ENCODE results near the gene ARID3B. TPM values are rescaled to one million over a fixed set of nuclear protein-coding genes. Genes with fewer than 3 reads are reported as not detected.

The ARID3B gene, protein sequence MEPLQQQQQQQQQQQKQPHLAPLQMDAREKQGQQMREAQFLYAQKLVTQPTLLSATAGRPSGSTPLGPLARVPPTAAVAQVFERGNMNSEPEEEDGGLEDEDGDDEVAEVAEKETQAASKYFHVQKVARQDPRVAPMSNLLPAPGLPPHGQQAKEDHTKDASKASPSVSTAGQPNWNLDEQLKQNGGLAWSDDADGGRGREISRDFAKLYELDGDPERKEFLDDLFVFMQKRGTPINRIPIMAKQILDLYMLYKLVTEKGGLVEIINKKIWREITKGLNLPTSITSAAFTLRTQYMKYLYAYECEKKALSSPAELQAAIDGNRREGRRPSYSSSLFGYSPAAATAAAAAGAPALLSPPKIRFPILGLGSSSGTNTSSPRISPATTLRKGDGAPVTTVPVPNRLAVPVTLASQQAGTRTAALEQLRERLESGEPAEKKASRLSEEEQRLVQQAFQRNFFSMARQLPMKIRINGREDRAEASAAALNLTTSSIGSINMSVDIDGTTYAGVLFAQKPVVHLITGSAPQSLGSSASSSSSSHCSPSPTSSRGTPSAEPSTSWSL
- total RNA-seq, result 2.0 and 2.4 TPM in 2 replicates

DNA sequence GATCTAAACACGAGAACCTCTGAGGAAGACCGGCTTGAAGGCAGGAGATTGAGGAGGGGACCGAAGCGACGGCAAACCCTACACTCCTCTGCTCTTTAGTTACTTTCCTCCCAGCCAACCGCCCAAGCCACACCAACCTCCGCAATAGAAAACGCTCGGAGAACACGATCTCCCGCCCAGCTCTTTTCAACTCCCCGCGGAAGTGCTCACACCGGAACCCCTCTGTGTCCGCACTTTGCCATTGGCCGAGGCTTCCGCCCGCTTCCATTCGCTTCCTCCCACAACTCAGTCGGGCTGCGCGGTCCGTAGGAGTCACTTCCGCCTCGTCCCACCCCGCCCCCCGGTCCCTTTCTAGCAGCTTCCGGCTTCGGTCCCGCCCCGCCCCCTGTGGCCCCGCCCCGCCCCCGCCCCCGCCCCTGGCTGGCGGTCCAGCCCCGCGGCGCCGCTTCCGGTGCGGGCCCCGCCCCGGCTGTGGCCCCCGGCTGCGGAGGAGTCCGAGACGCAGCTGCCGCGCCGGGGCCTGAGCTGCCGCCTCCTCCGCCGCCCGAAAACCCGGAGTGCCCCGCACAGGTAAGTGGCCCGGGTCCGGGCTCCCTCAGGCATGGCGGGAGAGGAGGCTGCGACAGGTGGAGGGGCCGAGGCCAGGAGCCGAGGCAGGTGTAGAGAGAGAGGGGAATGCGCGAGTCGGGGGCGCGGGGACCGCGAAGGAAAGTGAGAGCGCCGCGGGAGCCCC, at the start of gene ARID3B:
Gene ARID3B, plus strand, starts transcription at position 460 of the 733 bp plus-strand sequence. CDS start 2,717 bp downstream, outside the sequence.

DNA sequence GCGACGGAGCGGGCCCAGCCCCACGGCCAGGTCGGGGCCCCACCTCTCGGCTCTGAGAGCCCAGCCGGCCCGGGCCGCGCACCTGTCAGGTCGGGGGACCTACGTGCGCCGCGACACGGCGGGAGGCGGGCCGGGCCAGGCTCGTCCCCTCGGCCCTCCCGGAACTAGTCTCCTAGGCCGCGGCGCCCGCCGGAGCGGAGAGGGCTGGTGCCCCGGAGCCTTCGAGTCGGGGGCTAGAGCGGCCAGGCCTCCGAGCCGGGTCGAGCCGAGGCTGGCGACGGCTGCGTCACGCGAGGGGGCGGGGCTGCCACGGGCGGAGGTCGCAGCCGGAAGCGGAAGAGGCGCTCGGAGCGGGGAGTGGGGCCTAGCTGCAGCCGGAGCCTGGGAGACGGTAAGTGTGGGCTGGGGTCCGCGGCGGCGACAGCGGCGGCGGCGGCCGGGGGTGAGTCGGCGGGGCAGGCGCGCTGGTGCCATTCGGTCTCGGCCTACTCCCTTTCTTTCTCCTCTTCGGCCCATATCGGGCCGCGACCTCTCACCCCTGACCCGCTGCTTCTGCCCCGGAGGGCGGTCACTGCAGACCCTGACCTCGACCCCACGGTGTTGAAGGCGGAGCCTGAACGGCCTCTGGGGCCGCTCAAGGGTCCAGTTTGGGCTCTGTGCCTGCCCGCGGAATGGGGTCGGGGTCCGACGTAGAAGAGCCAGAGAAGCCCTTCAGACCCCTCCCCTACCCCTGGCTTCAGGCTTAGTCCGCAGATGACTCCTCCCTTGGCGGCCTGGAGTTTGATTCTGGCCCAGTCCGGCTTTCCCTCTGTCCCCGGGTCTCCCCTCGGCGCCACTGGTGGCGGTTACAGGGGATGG, 74.7 kb downstream of the ARID3B start, which contains the start of gene CLK3:
Gene CLK3, plus strand, starts transcription at position 329 of the 858 bp plus-strand sequence. CDS start 3,361 bp downstream, outside the sequence.

Other genes starting within 250 kb of the ARID3B start
- 0.26 and 0.50 TPM in 2 replicates for gene CYP11A1, start 173.6 kb upstream of the ARID3B start, total RNA-seq
- 9.4 and 20.7 TPM in 2 replicates for gene SEMA7A, start 107.3 kb upstream of the ARID3B start, total RNA-seq
- 23.8 and 25.5 TPM in 2 replicates for gene UBL7, start 80.1 kb upstream of the ARID3B start, total RNA-seq
- gene CLK3, start 74.6 kb downstream of the ARID3B start, total RNA-seq, result 55.9 and 64.2 TPM in 2 replicates
- 22.0 and 23.5 TPM in 2 replicates for gene EDC3, start 154.8 kb downstream of the ARID3B start, total RNA-seq
- 0.40 and 1.2 TPM in 2 replicates for gene CYP1A1, start 184.3 kb downstream of the ARID3B start, total RNA-seq
- gene CYP1A2, start 207.6 kb downstream of the ARID3B start, total RNA-seq, result not detected in 2 replicates
- 37.6 and 55.2 TPM in 2 replicates for gene CSK, start 240.9 kb downstream of the ARID3B start, total RNA-seq